Measurements from ENCODE around the gene PLA2G3.

DNA sequence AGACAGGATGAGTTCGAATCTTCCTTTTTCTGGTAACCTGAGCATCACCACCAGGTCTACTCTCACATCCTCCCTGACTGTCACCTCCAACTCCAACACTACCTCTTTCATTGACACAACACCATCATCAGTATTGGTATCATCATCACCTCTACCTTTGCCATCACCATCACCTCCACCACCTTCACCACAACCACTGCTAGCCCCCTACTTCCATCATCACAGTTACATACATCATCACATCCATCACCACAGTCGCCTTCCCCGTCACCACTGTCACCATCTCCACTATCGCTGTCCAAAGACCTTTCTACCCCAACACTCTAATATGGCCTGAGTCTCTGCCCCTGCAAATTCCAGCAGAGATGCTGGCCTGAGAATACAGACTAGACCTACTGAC, 18.9 kb downstream of the PLA2G3 start:
- TF ChIP-seq EZH2 (IDR thresholded peaks at IDR 0.05; ENCODE audit: borderline replicate concordance, low read depth, low read length, poor library complexity, severe bottlenecking) = no peak
- TF ChIP-seq, protein P1, sequence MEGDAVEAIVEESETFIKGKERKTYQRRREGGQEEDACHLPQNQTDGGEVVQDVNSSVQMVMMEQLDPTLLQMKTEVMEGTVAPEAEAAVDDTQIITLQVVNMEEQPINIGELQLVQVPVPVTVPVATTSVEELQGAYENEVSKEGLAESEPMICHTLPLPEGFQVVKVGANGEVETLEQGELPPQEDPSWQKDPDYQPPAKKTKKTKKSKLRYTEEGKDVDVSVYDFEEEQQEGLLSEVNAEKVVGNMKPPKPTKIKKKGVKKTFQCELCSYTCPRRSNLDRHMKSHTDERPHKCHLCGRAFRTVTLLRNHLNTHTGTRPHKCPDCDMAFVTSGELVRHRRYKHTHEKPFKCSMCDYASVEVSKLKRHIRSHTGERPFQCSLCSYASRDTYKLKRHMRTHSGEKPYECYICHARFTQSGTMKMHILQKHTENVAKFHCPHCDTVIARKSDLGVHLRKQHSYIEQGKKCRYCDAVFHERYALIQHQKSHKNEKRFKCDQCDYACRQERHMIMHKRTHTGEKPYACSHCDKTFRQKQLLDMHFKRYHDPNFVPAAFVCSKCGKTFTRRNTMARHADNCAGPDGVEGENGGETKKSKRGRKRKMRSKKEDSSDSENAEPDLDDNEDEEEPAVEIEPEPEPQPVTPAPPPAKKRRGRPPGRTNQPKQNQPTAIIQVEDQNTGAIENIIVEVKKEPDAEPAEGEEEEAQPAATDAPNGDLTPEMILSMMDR (conservative IDR thresholded peaks at IDR 0.05; ENCODE audit: low read depth, low read length) = no peak
